DOHH2 (cell line): ENCODE data around the gene SOX30.
"Not testable (repeated sequence)": the region's sequence is repeated elsewhere in the genome, so short reads cannot be mapped to it uniquely, and the experiment has no call there.

ENCODE experiments used
- H3F3A ChIP-seq: fragments of 200-600 bp; sonication (generic), shearing (Covaris generic); 2 replicates; pipeline ENCODE4 v1.6.0; 2016; ENCODE audit warnings: antibody characterized with exemption, mild to moderate bottlenecking; ENCODE audit not compliant: control insufficient read depth, insufficient read depth
- H3K27ac ChIP-seq: fragments of 200-600 bp; sonication (generic); 2 replicates; pipeline ENCODE4 v1.5.1; 2014; ENCODE audit warnings: low read depth, mild to moderate bottlenecking, low read length, moderate library complexity
- H3K27me3 ChIP-seq: fragments of 200-600 bp; sonication (generic); 2 replicates; pipeline ENCODE4 v1.6.1; 2014; ENCODE audit warnings: mild to moderate bottlenecking, low read length, mixed read lengths; ENCODE audit not compliant: control insufficient read depth
- H3K36me3 ChIP-seq: fragments of 200-600 bp; sonication (generic); 2 replicates; pipeline ENCODE4 v1.6.1; 2014; ENCODE audit warnings: mild to moderate bottlenecking, low read length, moderate library complexity, mixed read lengths; ENCODE audit not compliant: control insufficient read depth
- H3K4me1 ChIP-seq: fragments of 200-600 bp; sonication (generic); 2 replicates; pipeline ENCODE4 v1.6.1; 2014; ENCODE audit warnings: mild to moderate bottlenecking, low read length, mixed read lengths; ENCODE audit not compliant: control insufficient read depth
- H3K4me2 ChIP-seq: fragments of 200-600 bp; sonication (generic); 2 replicates; pipeline ENCODE4 v1.6.0; 2014; ENCODE audit warnings: mild to moderate bottlenecking, low read length, moderate library complexity
- H3K4me3 ChIP-seq: fragments of 200-600 bp; sonication (generic); 2 replicates; pipeline ENCODE4 v1.5.1; 2014; ENCODE audit warnings: mild to moderate bottlenecking, low read length, mixed read lengths
- H3K79me2 ChIP-seq: fragments of 200-600 bp; sonication (generic); 2 replicates; pipeline ENCODE4 v1.6.1; 2014; ENCODE audit warnings: mild to moderate bottlenecking, low read length, mixed read lengths; ENCODE audit not compliant: control insufficient read depth
- H3K9me2 ChIP-seq: fragments of 200-600 bp; sonication (generic); replicated peaks from 2 replicates; pipeline ENCODE4 v1.6.1; 2014; ENCODE audit warnings: mild to moderate bottlenecking, low read length, mixed read lengths; ENCODE audit not compliant: control insufficient read depth
- H3K9me3 ChIP-seq: fragments of 200-600 bp; sonication (generic); 2 replicates; pipeline ENCODE4 v1.6.1; 2014; ENCODE audit warnings: antibody characterized with exemption, low read length, mixed read lengths; ENCODE audit not compliant: control insufficient read depth, insufficient read depth
- H4K20me1 ChIP-seq: fragments of 200-600 bp; sonication (generic); 2 replicates; pipeline ENCODE4 v1.6.0; 2014; ENCODE audit warnings: low read depth, mild to moderate bottlenecking, antibody characterized with exemption, low read length, moderate library complexity; ENCODE audit not compliant: control insufficient read depth, insufficient read depth
- EZH2phosphoT487 ChIP-seq: fragments of 200-600 bp; sonication (generic); IDR thresholded peaks from 2 replicates; pipeline ENCODE4 v1.6.1; 2017; ENCODE audit warnings: borderline replicate concordance, mild to moderate bottlenecking, antibody characterized with exemption, low read length, moderate library complexity, mixed read lengths
- TF ChIP-seq, protein P1 (sequence below): fragments of 200-600 bp; sonication (generic); IDR thresholded peaks from one replicate; pipeline ENCODE4 v1.5.1; 2014; ENCODE audit warnings: antibody characterized with exemption, mild to moderate bottlenecking, low read depth, low read length; ENCODE audit not compliant: poor library complexity, severe bottlenecking

Gene SOX30

DNA sequence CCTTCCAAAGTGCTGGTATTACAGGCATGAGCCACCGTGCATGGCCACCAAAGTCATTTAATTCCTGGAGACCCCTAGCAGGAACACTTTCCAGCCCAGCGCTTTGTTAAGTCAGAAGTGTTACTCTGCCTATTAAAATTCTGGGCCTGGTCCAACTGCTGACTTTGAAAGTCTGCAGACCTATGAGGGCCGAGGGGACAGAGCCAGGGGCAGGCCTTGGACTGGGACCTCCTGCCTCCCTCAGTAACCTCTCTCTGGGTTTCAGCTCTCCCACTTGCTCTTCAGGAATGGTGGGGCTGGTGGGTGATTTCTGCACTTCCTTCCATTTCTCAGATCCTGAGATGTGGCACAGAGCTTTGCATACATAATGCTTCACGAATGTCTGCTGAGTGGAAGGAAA, 28.8 kb upstream of the SOX30 start:
- no peaks in the 10 kb centered on the region for H3K36me3 ChIP-seq
- no peak overlapping the region for H3K4me2 ChIP-seq
- no peaks in the 10 kb centered on the region for H3F3A ChIP-seq
- H3K9me2 ChIP-seq: no peaks in the 10 kb centered on the region
- no peaks in the 10 kb centered on the region for H3K27me3 ChIP-seq
- H3K9me3 ChIP-seq: no peaks in the 10 kb centered on the region
- no peaks in the 10 kb centered on the region for H3K79me2 ChIP-seq
- H3K27ac ChIP-seq: no peak overlapping the region
- no peaks in the 10 kb centered on the region for H4K20me1 ChIP-seq
- H3K4me1 ChIP-seq: no peaks in the 10 kb centered on the region
- TF ChIP-seq EZH2phosphoT487: no peak
- TF ChIP-seq, protein P1, sequence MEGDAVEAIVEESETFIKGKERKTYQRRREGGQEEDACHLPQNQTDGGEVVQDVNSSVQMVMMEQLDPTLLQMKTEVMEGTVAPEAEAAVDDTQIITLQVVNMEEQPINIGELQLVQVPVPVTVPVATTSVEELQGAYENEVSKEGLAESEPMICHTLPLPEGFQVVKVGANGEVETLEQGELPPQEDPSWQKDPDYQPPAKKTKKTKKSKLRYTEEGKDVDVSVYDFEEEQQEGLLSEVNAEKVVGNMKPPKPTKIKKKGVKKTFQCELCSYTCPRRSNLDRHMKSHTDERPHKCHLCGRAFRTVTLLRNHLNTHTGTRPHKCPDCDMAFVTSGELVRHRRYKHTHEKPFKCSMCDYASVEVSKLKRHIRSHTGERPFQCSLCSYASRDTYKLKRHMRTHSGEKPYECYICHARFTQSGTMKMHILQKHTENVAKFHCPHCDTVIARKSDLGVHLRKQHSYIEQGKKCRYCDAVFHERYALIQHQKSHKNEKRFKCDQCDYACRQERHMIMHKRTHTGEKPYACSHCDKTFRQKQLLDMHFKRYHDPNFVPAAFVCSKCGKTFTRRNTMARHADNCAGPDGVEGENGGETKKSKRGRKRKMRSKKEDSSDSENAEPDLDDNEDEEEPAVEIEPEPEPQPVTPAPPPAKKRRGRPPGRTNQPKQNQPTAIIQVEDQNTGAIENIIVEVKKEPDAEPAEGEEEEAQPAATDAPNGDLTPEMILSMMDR: no peak
- H3K4me3 ChIP-seq: no peak overlapping the region

DNA sequence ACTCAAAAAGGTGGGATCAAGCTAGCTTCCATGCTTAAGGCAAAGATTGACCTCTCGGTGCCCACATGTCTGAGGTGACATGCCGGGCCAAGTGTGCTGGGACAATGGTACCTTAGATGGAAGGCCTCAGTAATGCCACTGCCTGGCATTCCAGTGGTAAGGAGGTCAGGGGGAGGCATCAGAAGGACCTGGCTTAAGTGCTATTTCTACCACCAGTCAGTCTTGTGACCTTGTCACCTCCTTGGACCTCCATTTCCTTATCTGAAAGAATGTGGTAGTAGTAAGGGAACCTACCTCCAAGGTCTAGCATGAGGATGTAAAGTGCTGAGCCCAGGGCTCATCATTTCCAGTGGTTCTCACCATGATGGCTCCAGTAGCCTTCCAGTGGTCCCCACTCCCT, 28.0 kb upstream of the SOX30 start:
- Histone ChIP-seq H3K9me2 (no peaks in the 10 kb centered on the region), H3K79me2 (no peaks in the 10 kb centered on the region), H3F3A (no peaks in the 10 kb centered on the region), H3K27ac (no peak overlapping the region), H3K27me3 (no peaks in the 10 kb centered on the region), H4K20me1 (no peaks in the 10 kb centered on the region), H3K36me3 (no peaks in the 10 kb centered on the region), H3K4me1 (no peaks in the 10 kb centered on the region), H3K9me3 (no peaks in the 10 kb centered on the region), H3K4me2 (no peak overlapping the region), H3K4me3 (no peak overlapping the region)
- TF ChIP-seq, protein P1: no peak
- no peak for TF ChIP-seq EZH2phosphoT487

DNA sequence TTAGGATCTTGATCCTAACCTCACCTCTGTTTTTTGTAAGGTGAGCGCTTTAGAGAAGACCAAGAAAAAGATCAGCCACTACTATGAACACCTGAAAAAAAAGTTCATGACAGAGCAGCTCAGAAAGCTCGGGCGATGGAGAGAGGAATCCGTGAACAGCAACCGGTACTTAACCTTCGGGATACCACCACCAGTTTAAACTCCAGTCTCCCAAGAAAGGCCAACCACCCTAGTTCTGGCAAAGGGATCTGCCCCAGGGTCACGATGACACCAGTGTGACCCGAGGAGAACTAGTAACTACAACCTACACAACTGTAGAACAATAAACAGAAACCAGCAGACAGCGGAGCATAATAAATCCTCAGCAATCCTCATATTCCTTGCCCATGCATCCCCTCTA, 27.6 kb upstream of the SOX30 start:
- H3F3A ChIP-seq: no peaks in the 10 kb centered on the region
- no peaks in the 10 kb centered on the region for H3K4me1 ChIP-seq
- H3K79me2 ChIP-seq: no peaks in the 10 kb centered on the region
- no peak for TF ChIP-seq EZH2phosphoT487
- TF ChIP-seq, protein P1: no peak
- no peak overlapping the region for H3K27ac ChIP-seq
- H3K4me3 ChIP-seq: no peak overlapping the region
- no peaks in the 10 kb centered on the region for H4K20me1 ChIP-seq
- H3K9me2 ChIP-seq: no peaks in the 10 kb centered on the region
- H3K9me3 ChIP-seq: no peaks in the 10 kb centered on the region
- no peak overlapping the region for H3K4me2 ChIP-seq
- H3K27me3 ChIP-seq: no peaks in the 10 kb centered on the region
- no peaks in the 10 kb centered on the region for H3K36me3 ChIP-seq

DNA sequence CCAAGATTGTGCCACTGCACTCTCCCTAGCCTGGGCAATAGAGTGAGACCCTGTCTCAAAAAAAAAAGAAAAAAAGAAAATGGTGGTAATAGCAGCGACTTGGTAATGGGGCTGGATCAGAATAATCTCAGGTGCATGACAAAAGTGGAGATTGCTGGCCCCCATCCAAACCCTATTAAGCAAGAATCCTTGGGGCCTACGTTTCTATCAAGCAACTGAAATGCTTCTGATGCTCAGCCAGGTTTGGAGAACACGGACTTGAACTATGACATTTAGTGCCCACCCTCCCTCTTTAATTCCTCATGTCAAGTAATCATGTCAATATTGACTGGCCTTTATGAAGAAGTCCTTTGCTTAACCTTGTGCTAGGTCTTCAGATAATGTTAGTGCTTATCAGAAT, 25.7 kb upstream of the SOX30 start:
- H3K27me3 ChIP-seq: no peaks in the 10 kb centered on the region
- no peaks in the 10 kb centered on the region for H3K4me1 ChIP-seq
- TF ChIP-seq EZH2phosphoT487: no peak
- TF ChIP-seq, protein P1: no peak
- H3K79me2 ChIP-seq: no peaks in the 10 kb centered on the region
- H3K9me3 ChIP-seq: no peaks in the 10 kb centered on the region
- H3K36me3 ChIP-seq: no peaks in the 10 kb centered on the region
- H3K4me3 ChIP-seq: no peak overlapping the region
- no peak overlapping the region for H3K4me2 ChIP-seq
- H3K9me2 ChIP-seq: no peaks in the 10 kb centered on the region
- no peaks in the 10 kb centered on the region for H3F3A ChIP-seq
- H3K27ac ChIP-seq: no peak overlapping the region
- H4K20me1 ChIP-seq: no peaks in the 10 kb centered on the region

DNA sequence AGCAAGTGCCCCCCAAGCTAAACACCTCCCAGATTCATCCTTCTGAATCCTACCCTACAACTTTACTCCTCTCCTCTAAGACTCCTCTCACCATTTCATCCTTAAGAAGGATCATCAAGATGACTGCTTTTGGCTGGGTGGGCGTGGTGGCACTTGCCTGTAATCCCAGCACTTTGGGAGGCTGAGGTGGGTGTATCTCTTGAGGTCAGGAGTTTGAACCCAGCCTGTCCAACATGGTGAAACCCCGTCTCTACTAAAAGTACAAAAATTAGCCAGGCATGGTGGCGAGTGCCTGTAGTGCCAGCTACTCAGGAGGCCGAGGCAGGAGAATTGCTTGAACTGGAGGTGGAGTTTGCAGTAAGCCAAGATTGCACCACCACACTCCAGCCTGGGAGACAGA, 22.1 kb upstream of the SOX30 start:
- not testable (repeated sequence) for H3K4me2 ChIP-seq, H3K9me2 ChIP-seq, H3F3A ChIP-seq, H3K36me3 ChIP-seq, H3K79me2 ChIP-seq, H4K20me1 ChIP-seq, H3K9me3 ChIP-seq, H3K27ac ChIP-seq, H3K4me3 ChIP-seq, H3K27me3 ChIP-seq
- H3K4me1 ChIP-seq: peaks cover 22% of the 10 kb centered on the region
